HL-60 (cell line): ENCODE results near the gene STAT4.

Source experiments
- DNase-seq, 2 experiments: peaks; one replicate each; pipeline ENCODE4 v3.0.0-alpha.2; 2010 to 2020; ENCODE audit warnings: low read depth in 1 of 2, low spot score in 1 of 2
- H3K27ac ChIP-seq: fragments of 250-450 bp; sonication (Bioruptor Pico); replicated peaks from 2 replicates; pipeline ENCODE4 v1.5.1; 2020; ENCODE audit warnings: mild to moderate bottlenecking, moderate library complexity
- H3K27me3 ChIP-seq: fragments of 250-450 bp; sonication (Bioruptor Pico); 2 replicates; pipeline ENCODE4 v1.5.1; 2021; ENCODE audit warnings: mild to moderate bottlenecking, moderate library complexity; ENCODE audit not compliant: insufficient read depth, poor library complexity, severe bottlenecking
- H3K4me3 ChIP-seq: replicated peaks from 2 replicates; pipeline ENCODE4 v1.5.1; 2011; ENCODE audit warnings: mild to moderate bottlenecking, control low read depth, low read length; ENCODE audit not compliant: insufficient read depth
- CTCF ChIP-seq: IDR thresholded peaks from one replicate; pipeline ENCODE4 v1.5.1; 2011; ENCODE audit warnings: low read length, control low read depth, inconsistent platforms; ENCODE audit not compliant: insufficient read depth
- GABPA ChIP-seq: IDR thresholded peaks from 2 replicates; pipeline ENCODE4 v1.6.1; 2012; ENCODE audit warnings: low read depth
- POLR2AphosphoS5 ChIP-seq: IDR thresholded peaks from 2 replicates; pipeline ENCODE4 v1.6.1; 2012; ENCODE audit warnings: low read depth
- SPI1 ChIP-seq: IDR thresholded peaks from 2 replicates; pipeline ENCODE4 v1.6.1; 2012; ENCODE audit warnings: low read depth, mild to moderate bottlenecking, borderline replicate concordance
- TF ChIP-seq, protein P1 (sequence below): IDR thresholded peaks from 2 replicates; pipeline ENCODE4 v1.6.1; 2012; ENCODE audit warnings: low read depth; ENCODE audit not compliant: insufficient replicate concordance

Gene STAT4

GRCh38 chr2:190999949-191000665 lies 150.7 kb downstream of the STAT4 start:
- Histone ChIP-seq H3K27me3 (no peaks in the 10 kb centered on the region), H3K4me3 (no peak overlapping the region), H3K27ac (no peak overlapping the region)
- DNase-seq, result no peak
- TF ChIP-seq GABPA (no peak), CTCF (no peak), POLR2AphosphoS5 (no peak), SPI1 (no peak)
- TF ChIP-seq, protein P1, sequence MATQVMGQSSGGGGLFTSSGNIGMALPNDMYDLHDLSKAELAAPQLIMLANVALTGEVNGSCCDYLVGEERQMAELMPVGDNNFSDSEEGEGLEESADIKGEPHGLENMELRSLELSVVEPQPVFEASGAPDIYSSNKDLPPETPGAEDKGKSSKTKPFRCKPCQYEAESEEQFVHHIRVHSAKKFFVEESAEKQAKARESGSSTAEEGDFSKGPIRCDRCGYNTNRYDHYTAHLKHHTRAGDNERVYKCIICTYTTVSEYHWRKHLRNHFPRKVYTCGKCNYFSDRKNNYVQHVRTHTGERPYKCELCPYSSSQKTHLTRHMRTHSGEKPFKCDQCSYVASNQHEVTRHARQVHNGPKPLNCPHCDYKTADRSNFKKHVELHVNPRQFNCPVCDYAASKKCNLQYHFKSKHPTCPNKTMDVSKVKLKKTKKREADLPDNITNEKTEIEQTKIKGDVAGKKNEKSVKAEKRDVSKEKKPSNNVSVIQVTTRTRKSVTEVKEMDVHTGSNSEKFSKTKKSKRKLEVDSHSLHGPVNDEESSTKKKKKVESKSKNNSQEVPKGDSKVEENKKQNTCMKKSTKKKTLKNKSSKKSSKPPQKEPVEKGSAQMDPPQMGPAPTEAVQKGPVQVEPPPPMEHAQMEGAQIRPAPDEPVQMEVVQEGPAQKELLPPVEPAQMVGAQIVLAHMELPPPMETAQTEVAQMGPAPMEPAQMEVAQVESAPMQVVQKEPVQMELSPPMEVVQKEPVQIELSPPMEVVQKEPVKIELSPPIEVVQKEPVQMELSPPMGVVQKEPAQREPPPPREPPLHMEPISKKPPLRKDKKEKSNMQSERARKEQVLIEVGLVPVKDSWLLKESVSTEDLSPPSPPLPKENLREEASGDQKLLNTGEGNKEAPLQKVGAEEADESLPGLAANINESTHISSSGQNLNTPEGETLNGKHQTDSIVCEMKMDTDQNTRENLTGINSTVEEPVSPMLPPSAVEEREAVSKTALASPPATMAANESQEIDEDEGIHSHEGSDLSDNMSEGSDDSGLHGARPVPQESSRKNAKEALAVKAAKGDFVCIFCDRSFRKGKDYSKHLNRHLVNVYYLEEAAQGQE, result no peak

DNA sequence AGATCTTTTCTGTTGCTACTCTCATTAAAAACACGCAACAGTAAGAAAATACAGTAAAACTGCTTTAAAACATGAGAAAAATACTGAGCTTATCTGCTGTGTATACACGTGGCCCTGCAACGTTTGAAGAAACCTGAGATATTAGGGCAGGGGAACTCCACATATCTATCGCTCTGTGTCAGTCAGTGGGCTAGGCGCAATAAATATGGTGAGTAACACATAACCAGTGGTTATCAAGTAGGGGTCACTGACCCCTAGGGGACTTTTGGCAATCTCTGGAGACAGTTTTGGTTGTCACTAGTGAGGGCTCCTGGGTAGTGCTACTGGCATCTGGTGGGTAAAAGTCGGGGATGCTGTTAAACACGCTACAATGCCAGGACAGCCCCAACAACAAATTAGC lies 151.7 kb downstream of the STAT4 start:
- no peak for DNase-seq
- no peaks in the 10 kb centered on the region for H3K27me3 ChIP-seq
- H3K4me3 ChIP-seq, result no peak overlapping the region
- no peak overlapping the region for H3K27ac ChIP-seq
- TF ChIP-seq, protein P1, result no peak
- no peak for TF ChIP-seq GABPA
- no peak for TF ChIP-seq SPI1
- no peak for TF ChIP-seq POLR2AphosphoS5
- TF ChIP-seq CTCF, result no peak

DNA sequence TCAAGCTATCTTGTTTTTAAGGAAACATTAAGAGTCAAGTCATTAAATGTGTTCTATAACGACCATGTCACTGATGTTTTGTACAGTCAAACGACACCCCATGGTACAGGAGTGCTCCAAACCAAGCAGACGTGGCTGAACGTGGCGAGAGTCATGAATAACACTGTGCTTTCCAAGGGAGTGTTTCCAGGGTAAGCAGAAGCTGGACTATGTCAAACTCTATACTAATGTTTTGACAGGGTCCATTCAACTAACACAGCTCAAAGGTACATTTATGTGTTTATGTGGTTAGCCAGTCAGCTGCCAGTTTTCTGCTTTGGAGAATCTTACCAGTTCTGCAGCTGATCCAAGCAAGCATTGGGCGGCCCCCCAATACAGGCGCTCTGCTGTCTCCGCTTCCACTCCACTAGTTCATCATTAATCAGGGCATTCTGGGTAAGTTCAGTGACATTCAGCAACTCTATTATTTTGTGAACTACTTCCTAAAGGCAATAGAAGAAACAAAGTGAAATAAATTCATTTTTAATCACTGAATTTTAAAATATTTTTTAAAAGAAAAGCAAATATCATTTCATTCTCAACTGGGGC lies 153.2 kb downstream of the STAT4 start:
- no peaks in the 10 kb centered on the region for H3K27me3 ChIP-seq
- no peak overlapping the region for H3K4me3 ChIP-seq
- TF ChIP-seq GABPA, result no peak
- DNase-seq, result no peak
- H3K27ac ChIP-seq, result no peak overlapping the region

GRCh38 chr2:190996947-190997346 lies 153.8 kb downstream of the STAT4 start:
- no peak overlapping the region for H3K27ac ChIP-seq
- no peak overlapping the region for H3K4me3 ChIP-seq
- peak; percentile 95 for TF ChIP-seq SPI1
- TF ChIP-seq, protein P1, result no peak
- H3K27me3 ChIP-seq, result no peaks in the 10 kb centered on the region
- peak in 1 of 2 experiments; percentile 61 for DNase-seq
